Vagina (tissue), 2 donors: ENCODE data around the gene KRTAP13-2.

Source experiments
- POLR2A ChIP-seq, 2 donors: fragments of 450-650 bp; IDR thresholded peaks; one replicate each; pipeline ENCODE4 v1.6.1; 2017; ENCODE audit warnings: antibody characterized with exemption in 2 of 2, mild to moderate bottlenecking in 2 of 2, moderate library complexity in 2 of 2
- TF ChIP-seq, protein P1 (sequence below), 3 experiments: fragments of 450-650 bp in 2 of 3; fragments of 200-600 bp in 1 of 3; sonication (generic) in 1 of 3; IDR thresholded peaks; one replicate each; pipeline ENCODE4 v1.5.1; 2017 to 2019; ENCODE audit warnings: antibody characterized with exemption in 3 of 3, mild to moderate bottlenecking in 2 of 3, moderate library complexity in 2 of 3

DNA sequence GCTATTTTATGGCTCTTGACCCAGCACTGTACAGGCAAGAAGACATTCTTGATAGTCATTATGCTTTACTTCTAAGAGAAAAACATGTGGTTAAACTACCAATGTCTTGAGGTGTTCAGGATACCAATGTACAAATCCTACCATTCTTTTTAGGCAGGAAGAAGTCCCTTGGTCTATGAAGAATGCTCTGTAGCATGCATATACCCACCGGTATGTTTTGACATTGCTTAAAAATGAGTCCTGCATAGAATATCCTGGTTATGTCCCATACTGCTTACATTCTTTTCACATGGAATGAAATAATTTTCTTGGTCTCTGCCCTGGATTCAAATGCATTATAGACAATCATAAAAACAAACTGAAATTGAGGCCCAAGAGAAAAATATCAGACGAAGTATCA is 39.4 kb downstream of the KRTAP13-2 start:
- TF ChIP-seq, protein P1, sequence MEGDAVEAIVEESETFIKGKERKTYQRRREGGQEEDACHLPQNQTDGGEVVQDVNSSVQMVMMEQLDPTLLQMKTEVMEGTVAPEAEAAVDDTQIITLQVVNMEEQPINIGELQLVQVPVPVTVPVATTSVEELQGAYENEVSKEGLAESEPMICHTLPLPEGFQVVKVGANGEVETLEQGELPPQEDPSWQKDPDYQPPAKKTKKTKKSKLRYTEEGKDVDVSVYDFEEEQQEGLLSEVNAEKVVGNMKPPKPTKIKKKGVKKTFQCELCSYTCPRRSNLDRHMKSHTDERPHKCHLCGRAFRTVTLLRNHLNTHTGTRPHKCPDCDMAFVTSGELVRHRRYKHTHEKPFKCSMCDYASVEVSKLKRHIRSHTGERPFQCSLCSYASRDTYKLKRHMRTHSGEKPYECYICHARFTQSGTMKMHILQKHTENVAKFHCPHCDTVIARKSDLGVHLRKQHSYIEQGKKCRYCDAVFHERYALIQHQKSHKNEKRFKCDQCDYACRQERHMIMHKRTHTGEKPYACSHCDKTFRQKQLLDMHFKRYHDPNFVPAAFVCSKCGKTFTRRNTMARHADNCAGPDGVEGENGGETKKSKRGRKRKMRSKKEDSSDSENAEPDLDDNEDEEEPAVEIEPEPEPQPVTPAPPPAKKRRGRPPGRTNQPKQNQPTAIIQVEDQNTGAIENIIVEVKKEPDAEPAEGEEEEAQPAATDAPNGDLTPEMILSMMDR (IDR thresholded peaks at IDR 0.05): no peak
- no peak for TF ChIP-seq POLR2A (IDR thresholded peaks at IDR 0.05)
